ENCODE data around the gene ZNF155.

ZNF155 gene

DNA sequence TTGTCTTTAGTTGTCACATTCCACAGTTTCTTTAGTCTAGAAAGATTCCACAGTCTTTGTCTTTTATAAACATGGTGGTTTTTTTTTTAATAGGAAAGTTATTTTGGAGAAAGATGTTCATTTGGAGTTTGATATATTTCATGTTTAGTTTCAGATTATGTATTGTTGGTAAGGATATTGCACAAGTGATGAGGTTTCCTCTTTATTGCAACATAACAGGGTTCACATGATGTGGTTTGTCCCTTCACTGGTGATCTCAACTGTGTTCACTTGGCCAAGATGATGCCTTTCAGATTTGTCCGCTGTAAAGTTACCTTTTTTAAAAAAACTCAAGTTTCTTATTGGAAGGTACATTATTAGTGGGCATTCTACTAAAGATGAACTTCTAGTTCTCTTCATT, 22.0 kb downstream of the ZNF155 start:
- DNase-seq: peak; percentile 31 to 78 (median 60)

DNA sequence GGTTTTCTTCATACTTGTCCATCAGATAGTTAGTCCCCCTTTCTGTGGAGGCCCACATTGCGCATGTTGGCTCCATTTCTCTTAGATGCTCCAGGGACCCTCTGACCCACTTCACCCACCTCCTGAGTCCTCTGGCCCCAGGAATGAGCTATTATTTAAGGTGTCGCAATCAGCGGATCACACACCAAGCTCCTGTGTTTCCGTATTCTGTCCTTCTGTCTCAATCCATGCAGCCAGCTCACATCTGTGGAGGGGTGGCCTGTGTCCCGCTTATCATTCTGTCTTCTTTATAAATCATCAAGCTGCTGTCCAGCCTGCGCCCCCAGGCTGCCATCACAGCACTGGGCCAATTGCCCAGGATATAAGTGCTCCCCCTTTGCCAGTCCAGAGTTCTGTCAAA, 23.5 kb downstream of the ZNF155 start:
- no peak for DNase-seq

DNA sequence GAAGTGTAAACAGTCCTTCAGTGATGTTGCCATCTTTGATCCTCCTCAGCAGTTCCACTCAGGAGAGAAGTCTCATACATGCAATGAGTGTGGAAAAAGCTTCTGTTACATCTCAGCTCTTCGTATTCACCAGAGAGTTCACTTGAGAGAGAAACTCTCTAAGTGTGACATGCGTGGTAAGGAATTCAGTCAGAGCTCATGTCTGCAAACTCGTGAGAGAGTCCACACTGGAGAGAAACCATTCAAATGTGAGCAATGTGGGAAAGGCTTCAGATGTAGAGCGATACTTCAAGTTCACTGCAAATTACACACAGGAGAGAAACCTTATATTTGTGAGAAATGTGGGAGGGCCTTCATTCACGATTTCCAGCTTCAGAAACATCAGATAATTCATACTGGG, 26.5 kb downstream of the ZNF155 start:
- DNase-seq: no peak

DNA sequence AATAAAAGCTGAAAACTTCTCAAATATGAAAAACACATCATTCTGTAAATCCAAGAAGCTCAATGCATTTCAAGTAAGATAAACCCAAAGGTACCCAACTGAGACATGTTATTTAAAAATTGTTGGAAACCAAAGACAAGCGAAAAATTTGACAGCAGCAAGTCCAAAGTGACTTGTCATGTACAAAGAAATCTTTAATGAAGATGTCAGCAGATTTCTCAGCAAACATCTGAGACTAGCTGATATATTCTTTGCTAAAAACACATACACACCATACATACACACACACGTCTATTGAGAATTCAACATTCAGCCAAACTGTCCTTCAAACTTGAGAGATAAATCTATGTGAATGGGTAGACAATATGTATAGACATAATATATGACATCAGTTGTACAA, 35.5 kb downstream of the ZNF155 start:
- DNase-seq: no peak

DNA sequence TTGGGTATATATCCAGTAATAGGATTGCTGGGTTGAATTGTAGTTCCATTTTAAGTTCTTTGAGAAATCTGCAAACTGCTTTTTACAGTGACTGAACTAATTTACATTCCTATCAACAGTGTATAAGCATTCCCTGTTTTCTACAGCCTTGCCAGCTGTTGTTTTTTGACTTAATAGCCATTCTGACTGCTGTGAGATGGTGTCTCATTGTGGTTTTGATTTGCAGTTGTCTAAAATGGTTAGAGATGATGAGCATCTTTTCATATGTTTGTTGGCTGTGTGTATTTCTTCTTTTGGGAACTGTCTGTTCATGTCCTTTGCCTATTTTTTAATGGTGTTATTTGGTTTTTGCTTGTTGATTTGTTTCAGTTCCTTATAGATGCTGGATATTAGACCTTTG, 37.2 kb downstream of the ZNF155 start:
- no peak for DNase-seq

DNA sequence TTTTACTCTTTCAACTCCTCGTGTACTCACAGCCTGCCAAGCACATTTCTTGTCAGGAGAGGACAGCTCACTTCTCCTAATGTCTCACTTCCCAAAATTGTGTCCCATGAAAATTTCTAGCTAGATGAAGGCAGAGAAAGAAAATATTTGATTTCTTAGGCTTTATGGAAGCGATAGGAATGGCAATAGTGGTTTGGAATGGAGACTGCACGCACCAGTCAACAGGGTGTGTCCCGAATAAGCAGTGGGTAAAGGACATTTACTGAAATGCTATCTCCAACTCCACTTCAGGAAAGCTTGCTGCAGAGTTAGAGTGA, 40.9 kb downstream of the ZNF155 start:
- no peak for DNase-seq

DNA sequence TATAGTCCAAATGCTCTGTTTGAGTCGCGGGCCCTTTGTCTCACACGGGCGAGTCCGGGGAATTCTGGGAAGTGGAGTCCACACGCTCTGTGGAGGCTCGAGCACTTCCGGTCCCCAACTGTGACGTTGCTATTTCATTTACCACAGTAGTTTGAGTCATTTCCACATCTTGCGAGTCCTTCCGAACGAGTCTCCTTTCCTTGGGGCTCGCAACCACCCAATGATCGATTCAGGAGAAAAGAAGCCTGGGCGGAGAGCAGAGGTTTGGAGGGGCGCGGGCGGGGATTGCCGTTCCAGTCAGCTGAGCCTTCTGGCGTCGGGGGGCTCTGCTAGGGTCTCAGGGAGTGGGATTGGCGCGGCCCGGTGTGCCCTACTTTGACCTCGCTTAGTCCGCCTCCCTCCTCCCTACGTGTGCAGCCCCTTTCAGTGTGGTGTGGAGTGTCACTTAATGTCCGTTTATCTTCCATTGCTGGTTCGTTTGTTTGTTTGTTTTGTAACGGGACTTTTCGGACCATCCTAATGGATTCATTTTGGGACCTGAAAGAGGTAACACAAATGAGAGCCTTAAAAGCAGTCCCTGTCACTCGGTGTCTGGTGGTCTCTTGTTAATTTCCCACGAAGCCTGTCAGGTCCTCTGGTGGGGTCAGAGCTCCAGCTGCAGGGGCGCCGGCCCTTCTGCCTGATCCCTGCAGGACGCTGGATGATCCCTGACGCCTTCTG, 41.4 kb downstream of the ZNF155 start, which contains the start of gene ZNF222:
Gene ZNF222 (plus strand): TSS at position 163 of the 720 bp plus-strand sequence. CDS start 58 bp downstream, at position 221.
- DNase-seq: peak; percentile 88 to 93 (median 92)

DNA sequence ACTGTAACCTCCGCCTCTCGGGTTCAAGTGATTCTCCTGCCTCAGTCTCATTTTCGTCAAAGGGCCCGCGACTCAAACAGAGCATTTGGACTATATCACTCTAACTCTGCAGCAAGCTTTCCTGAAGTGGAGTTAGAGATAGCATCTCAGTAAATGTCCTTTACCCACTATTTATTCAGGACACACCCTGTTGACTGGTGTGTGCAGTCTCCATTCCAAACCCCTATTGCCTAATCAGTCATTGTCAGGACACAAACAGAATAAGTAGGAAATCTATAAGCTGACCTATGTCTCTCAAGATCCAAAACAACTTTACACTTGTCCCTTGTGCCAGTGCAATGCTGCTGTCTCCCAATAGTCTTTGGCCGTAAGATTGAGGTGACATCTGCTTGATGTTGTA, 42.6 kb downstream of the ZNF155 start:
- no peak for DNase-seq

DNA sequence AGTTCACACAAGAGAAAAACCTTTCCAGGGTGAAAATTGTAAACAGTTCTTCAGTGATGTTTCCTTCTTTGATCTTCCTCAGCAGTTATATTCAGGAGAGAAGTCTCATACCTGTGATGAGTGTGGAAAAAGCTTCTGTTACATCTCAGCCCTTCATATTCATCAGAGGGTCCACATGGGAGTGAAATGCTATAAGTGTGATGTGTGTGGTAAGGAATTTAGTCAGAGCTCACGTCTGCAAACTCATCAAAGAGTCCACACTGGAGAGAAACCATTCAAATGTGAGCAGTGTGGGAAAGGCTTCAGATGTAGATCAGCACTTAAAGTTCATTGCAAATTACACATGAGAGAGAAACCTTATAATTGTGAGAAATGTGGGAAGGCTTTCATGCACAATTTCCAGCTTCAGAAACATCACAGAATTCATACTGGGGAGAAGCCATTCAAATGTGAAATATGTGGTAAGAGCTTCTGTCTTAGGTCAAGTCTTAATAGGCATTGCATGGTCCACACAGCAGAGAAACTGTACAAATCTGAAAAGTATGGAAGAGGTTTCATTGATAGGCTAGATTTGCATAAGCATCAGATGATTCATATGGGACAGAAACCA, 48.1 kb downstream of the ZNF155 start:
- no peak for DNase-seq

DNA sequence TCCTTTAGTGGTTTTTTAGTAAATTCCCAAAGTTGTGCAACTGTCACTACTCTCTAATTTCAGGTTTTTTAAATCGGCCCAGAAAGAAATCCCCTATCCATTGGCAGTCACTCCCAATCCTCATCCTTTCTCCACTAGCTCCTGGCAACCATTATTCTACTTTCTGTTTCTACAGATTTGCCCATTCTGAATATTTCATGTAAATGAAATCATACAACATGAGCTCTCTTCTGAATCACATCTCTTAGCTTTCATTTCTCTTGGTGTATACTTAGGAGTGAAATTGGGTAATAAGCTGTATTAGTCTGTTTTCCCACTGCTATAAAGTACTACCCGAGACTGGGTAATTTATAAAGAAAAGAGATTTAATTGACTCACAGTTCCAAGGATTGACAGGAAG, 58.2 kb downstream of the ZNF155 start:
- no peak for DNase-seq
